Memory B cell (primary cell): ENCODE measurements around the gene ZDHHC22.

Experiments used
- ATAC-seq: fragments of 150-1000 bp; cut with Tn5 transposase; 2 replicates; pipeline ENCODE4 v1.10.0; 2021; ENCODE audit warnings: low read depth, mild to moderate bottlenecking, moderate library complexity
- DNase-seq, 2 donors: peaks; one replicate each; pipeline ENCODE4 v3.0.0; 2022; ENCODE audit warnings: low spot score in 2 of 2
- H3K27ac Mint-ChIP-seq: one replicate; pipeline ENCODE4 v1.8.0; 2022; ENCODE audit warnings: mild to moderate bottlenecking, moderate library complexity, mixed read lengths
- H3K27me3 Mint-ChIP-seq: one replicate; pipeline ENCODE4 v1.8.0; 2022; ENCODE audit warnings: mixed read lengths
- H3K36me3 Mint-ChIP-seq: one replicate; pipeline ENCODE4 v1.8.0; 2022; ENCODE audit warnings: mild to moderate bottlenecking, mixed read lengths
- H3K4me1 Mint-ChIP-seq: one replicate; pipeline ENCODE4 v1.8.0; 2022; ENCODE audit warnings: mixed read lengths
- H3K4me3 Mint-ChIP-seq: one replicate; pipeline ENCODE4 v1.8.0; 2022; ENCODE audit warnings: mild to moderate bottlenecking, moderate library complexity, mixed read lengths
- H3K9me3 Mint-ChIP-seq: one replicate; pipeline ENCODE4 v1.8.0; 2022; ENCODE audit warnings: mixed read lengths

The ZDHHC22 gene

GRCh38 chr14:77082356-77082755, 59.2 kb downstream of the ZDHHC22 start:
- peaks cover 22% of the 10 kb centered on the region for H3K4me1 Mint-ChIP-seq

More at GRCh38 chr14:77082356-77082755, 59.2 kb downstream of the ZDHHC22 start:
- peaks cover 4% of the 10 kb centered on the region for H3K27me3 Mint-ChIP-seq
- H3K4me3 Mint-ChIP-seq, result no peak overlapping the region
- H3K36me3 Mint-ChIP-seq, result peaks cover 2% of the 10 kb centered on the region
- ATAC-seq (no peak), DNase-seq (no peak)
- H3K9me3 Mint-ChIP-seq, result peaks cover 2% of the 10 kb centered on the region
- H3K27ac Mint-ChIP-seq, result peak overlapping the region; percentile 51
